Occipital lobe (tissue), 2 donors: ENCODE results near the gene WWOX. TPM values are rescaled to one million over a fixed set of nuclear protein-coding genes. Genes with fewer than 3 reads are reported as not detected.

Experiments
- DNase-seq: peaks from one replicate; lab custom pipeline; 2025; lab: John Stamatoyannopoulos, UW
- total RNA-seq: library from RNA; depleted of rRNA; stranded (reverse); fragments of >200 nt; gene quantifications from one replicate; pipeline ENCODE4 v1.2.3, GENCODE V29; 2014

Gene WWOX
- total RNA-seq, 1 donor from 2014 or later: 20.9 TPM

DNA sequence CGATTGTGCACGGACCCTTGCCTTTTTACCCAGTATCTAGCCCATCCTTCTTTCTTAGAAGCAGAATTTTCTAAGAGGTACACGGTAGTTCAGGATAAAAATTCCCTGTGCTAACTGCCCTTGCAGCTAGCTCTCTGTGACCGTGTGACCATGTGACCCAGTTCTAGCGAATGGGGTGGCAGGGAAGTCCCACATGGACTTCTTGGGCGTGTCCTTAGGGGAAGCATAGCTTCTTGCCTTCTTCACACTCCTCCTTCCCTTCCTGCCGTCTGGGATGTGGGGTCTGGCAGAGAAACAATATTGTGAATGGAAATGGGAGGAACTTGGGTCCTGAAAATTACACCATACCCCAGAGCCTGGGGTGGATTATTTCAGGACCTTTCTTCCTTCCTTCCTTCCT is 830.4 kb downstream of the WWOX start:
- no peak for DNase-seq

DNA sequence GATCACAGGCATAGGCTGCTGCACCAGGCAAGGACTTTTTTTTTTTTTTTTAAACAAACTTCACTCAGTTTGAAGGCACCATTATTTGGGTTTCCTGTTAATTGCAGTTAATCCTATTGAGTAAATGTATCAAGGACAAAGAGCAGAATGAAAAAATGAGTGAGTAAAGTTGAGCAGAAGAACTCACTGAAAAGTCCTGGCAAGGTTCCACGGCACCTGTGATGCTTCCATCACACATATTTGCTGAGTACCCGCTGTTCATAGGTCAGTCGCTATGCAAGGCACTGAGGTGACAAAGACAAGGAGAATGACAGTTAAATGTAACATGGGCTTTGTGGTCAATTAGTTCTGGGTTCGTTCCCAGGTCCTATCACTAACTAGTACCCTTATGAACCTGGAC is 831.1 kb downstream of the WWOX start:
- DNase-seq: no peak

DNA sequence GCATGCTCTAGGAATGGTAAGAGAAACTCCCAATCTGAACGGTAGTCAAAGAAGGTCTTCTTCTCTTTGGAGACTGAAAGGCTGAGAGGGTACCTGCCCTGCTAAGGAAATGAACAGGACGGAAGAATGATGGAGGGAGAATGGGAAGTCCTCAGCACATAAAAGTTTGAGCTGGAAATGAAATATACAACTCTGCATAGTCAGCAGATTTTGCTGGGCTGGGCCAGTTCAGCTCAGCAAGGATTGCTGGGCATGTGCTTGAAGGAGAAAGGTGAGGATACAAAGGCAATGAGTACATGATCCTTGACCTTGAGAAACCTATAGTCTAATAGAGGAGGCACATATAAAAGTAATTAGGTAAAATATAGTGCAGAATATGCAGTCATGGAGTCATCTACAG is 831.8 kb downstream of the WWOX start:
- DNase-seq: no peak

DNA sequence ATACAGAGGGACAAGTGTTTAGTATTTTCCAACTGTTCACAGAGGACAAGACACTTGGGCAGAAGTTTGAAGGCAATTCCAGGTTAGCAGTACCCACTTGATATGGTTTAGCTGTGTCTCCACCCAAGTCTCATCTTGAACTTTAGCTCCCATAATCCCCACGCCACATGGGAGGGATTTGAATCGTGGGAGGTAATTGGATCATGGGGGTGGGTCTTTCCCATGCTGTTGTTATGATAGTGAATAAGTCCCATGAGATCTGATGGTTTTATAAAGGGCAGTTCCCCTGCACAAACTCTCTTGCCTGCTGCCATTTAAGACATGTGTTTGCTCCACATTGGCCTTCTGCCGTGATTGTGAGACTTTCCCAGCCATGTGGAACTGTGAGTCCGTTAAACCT is 832.2 kb downstream of the WWOX start:
- no peak for DNase-seq

DNA sequence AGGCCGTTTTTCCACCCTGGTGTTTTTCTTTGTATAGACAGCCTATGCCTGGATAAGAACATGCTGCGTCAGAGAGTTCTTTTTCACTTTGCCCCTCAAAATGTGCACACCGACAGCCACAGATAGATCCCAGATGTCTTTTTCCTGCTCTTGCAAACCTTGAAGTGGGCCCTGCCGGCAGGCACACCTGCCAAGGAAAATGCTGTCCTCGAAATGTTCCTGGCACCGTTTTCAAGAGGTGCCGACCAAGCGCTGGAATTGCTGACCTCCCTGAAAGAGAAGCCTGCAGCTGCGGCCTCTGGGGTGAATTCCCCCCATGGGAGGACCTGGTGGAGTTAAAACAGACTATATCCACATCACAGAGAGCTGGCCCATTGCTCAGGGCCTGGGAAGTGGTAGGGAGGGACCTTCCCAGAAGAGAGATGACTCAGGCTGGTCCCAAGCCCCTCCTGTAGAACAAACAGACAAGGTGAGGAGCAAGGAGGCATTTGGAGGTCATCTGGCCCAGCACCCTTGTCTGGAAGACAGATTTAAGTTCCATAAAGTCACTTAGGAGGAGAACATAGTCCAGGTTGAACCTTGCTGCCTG is 833.0 kb downstream of the WWOX start:
- DNase-seq: no peak

DNA sequence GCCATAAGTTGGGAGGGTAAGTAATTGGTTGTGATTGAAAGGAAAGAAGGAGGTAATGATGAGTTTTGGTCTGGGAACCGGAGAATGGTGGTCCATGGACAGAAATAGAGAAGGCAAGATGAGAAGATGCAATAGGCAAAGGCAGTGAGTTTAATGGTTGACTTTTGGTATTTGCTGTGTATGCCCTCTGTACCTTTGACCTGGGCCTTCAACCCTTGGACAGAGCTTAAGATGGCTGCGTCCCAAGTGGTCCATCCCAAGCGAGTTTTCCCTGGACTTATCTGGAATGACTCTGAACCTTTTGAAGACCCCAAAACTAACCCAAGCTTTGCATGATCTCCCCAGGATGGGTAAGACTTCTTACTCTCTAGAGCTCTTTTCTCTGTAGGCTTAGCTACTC is 836.6 kb downstream of the WWOX start:
- no peak for DNase-seq

DNA sequence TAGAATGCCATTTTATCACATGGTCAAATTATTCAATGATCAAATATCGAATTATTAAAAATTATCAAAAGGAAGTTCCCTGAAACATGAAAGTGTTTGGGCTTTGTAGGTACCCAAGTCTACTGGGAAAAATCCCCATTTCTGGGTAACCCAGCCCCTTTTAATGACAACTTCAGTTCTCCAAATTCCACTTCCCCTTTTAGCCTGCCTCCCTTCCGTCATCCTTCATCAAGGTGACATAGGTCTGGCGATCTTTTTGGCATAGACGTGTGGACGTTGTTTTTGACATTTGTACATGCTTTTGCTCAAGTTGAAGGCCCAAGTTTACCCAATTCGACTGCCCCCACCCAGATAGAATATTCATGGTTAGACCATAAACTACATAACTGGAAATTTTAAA is 840.1 kb downstream of the WWOX start:
- DNase-seq: no peak

DNA sequence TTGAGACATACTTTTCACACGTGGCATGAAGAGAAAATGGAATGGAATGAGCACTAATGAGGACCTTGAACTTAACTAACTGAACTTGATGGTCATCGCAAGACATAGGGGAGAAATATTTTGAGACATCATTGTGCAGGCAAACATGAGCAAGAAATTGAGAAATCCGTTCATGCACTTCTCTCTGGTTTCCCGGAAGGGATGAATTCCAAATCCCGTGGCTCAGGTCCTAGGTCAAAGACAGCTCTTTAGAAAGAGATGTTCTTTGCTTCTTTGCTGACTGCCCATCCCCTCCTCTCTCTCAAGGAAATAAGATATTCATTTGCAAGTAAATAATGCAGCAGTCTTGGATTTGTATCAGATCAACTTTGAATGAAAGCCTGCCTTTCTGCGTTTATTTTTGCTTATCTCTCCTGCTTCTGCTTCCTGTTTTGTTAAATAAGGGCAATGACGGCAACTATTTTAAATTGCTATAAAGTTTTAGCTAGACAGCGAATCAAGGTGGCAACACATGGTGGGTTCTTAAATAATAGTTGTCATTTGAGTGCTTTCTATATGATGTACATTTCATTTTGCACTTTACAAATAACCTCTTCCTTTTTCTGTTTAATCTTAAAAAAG is 843.3 kb downstream of the WWOX start:
- DNase-seq: no peak

DNA sequence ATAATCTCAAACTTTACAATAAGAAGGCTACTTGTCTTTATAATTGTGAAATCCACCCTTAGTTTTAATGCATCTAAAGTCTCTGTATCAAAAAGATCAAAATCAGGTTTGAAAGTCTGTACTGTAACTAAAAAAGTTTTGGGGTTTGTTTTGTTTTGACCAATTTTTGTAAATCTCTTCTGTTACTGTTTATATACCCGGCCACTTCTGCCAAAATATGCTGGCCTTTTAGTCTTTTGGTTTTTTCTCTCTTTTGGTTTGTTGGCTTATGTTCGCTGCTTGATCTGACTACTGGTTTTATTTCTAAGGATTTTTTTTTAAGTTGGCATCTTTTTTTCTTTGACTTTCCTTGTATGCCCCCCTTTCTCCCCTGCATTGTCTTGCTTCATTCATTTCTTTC is 845.9 kb downstream of the WWOX start:
- no peak for DNase-seq

DNA sequence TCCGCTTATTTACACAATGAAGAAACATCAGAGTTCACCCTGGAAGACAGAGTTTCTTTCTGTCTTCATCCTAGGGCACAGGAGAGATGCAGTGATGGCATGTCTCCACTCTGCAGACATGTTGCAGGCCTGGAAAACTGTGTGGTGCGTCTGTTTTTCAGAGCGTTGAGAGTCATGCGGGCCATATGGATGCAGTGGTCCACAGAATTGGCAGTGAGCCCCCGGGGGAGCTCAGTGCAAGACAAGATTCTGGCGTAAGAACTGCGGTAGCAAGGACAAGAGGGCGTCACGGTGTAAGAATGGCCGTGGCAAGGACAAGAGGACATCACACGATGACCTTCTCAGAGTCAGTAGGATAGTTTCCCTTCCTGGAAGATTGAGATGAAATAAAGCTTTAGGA is 847.1 kb downstream of the WWOX start:
- no peak for DNase-seq

DNA sequence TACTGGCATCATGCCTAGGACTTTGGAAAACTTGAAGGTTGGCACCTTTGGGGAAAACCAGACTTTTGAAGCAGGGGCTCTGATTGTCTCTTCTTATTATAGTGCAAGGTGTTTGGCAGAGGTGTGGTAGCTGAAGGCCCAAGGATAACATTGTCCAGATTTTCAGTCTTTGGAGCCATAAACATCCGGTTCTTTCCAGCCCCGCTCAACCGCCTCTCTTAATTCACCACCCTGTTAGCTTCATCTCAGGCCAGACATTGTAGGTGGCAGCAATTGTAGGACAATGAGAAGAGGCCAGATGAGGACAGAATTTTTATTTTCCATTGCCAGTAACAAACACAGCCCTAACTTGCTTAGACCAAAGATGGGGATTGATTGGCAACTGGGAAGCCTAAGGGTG is 851.3 kb downstream of the WWOX start:
- DNase-seq: no peak

DNA sequence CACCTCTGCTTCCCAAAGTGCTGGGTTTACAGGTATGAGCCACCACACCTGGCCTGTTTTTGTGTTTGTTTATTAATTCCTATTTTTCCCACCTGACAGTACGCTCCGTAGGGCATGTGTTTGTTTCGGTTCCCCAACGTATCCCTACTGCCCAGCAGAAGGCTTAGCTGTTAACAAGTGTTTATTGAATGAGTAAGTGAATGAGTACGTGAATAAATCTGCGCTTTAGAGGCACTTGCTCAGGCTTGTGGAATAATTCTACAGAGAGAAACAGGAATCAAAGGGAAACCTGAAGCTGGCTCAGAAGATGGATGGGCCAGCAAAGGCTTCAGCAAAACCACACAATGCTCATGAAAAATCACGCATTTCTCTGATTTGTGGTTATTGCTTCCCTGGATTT is 853.2 kb downstream of the WWOX start:
- no peak for DNase-seq

DNA sequence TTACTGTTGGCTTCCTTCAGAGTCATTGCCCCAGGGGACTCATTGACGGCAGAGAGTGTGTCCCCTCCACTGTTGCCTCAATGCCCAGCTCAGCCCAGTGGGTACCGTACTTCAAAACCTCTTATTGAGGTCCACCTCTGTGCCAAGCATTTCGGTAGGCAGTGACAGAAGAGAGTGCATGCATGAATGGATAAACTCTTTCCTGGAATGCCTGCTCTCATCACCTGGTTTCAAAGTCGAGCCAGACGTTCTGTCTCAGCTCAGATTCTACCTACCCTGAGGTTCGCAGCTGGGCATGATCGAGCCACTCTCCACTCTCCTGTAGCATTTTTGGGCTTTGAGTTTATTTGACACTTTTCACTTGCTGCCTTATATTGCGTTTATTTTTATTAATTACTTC is 854.1 kb downstream of the WWOX start:
- no peak for DNase-seq

DNA sequence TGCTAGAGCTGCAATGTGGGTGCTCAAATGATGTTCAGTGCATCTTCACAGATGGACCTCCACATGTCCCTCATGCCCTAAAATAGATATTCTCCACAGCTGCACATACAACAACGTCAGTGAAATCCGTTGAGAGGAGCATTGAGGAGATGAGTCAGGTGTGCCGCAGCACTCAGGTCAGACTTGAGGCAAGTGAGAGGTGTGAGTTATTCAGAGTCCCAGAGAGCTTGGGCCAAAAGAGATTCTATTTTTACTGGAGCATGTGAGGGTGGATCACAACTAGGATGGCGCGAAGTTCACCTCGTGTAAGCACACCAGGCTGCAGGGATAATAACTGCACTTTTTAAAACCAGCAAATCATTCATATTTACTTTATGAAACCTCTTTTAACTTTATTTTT is 855.8 kb downstream of the WWOX start:
- no peak for DNase-seq

DNA sequence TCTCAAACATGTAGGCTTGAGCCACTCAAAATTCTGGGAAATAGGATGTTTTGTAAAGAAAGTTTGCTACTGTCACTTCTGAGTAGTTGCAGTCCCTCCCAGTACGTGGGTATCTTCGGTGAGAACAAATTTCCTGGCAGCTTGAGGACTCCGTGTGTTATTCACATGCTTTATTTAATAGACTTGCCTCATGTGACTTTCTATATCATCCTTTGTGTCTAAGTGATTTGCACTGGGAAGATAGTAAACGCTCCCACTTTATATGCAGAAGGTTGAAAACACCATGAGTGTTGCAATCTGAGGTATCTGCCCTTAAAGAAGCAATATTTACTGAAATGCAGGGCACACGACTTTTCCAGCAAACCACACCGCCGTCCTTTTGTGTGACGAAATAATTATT is 857.4 kb downstream of the WWOX start:
- no peak for DNase-seq

DNA sequence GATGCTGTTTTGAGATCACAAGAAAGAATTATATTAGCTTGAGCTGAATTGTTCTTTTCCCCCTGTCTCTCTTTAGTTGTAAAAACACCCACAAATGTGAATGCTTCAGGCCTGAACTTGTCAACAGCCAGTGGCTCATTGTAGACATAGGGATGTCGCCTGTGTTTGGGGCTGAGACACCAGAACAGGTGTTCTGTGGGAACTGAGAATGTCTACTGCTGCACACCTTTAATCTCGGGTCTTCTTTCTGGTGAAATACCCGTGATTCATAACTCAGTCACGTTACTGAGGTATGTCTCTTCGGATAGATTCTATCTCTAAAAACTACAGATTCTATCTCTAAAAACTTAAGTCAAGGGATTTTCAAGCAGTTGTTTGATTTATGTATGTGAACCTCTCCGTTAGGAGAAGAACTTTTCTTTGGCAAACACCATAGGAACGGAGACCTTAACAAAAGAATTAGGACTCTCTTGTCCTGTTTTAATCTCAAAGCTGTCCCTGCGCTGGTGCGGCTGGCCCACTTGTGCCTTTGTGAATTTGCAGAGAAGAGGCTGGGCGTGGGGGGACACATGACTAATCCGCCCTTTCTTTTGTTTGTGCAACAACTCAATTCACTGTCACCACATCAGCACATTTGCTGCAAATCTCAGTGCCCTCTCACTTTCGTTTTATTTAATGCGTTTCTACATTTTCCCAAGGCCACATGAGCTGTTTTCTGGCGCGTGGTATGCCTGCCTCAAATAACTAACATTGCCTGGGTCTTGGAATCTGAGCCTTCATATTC is 858.1 kb downstream of the WWOX start:
- DNase-seq: no peak

DNA sequence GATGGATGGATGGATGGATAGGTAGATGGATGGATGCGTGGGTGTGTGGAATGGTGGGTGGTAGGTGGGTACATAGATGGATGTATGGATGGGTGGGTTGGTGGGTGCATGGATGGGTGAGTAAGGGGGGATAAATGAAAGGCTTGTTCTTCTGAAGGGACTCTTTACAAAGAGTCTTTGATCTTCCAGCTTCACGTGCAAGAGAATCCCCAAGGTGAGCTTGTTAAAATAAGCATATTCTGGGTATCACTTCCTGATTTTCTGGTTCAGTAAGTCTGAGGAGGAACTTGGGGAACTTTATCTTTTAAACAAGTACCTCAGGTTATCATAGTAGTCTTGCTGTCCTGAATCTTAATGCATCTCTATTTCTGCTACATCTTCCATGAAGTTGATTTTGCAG is 862.0 kb downstream of the WWOX start:
- DNase-seq: no peak

DNA sequence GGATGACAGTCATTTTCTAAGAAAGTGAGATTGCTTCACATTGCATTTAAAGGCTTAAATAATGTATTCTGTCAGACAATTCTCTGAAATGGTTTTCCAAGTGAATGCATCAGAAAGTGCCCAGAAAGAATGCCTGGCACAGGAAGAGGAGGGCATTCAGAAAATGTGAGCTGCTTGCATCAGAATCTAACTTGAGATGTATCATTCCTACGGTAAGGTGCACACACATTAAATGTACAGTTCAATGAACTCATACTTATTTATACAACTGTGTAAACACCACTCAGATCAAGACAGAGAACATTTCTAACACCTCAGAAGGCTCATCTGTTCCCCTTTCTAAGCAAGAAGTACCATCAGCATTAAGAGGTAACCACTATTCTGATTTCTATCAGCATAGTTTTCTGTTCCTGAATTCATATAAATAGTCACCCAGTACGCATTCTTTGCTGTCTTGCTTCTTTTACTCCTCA is 863.0 kb downstream of the WWOX start:
- DNase-seq: no peak

DNA sequence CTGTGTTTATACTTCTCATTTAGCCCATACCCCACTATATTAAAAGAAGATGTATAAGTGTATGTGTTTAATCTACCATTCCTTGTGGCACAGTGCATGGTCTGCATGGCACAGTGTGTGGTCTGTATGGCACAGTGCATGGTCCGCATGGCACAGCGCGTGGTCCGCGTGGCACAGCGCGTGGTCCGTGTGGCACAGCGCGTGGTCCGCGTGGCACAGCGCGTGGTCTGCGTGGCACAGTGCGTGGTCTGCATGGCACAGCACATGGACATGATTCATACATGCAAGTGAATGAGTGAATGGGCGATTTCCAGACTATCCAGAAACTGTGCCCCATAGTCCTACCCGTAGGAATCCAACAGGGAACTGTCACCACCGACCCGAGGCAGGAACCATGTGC is 868.5 kb downstream of the WWOX start:
- DNase-seq: no peak

DNA sequence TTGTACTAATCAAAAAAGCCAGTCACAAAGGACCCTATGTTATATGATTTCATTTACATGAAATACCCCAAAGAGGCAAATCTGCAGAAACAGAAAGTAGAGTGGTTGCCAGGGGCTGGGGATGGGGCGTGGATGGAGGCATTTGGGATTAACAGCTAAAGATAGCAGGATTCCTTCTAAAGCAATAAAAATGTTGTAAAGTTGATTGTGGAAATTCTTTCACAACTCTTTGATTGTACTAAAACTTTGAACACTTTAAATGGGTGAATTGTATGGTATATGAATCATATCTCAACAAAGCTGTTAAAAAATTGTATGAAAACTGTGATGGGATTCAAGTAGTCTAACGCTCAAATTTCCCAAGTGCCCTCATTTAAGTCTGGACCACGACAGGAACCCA is 870.3 kb downstream of the WWOX start:
- DNase-seq: no peak

DNA sequence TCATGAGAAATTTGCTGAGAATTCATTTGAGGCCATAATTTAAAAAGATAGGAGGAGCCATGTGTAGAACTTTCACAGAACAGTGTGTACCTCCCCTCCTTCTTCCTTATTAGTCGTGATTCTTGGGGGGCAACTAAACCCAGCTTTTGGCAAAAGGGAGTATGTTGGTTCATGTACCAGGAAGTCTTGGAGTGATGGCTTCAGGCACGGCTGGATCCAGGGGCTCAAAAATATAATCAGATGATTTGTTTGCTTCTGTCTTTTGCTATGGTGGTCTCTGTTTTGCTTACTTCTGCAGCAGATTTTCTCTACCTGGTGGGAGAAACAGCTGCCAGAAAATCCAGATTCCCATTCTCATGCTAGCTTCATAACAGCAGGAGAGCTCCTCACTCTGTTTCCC is 871.2 kb downstream of the WWOX start:
- DNase-seq: no peak

DNA sequence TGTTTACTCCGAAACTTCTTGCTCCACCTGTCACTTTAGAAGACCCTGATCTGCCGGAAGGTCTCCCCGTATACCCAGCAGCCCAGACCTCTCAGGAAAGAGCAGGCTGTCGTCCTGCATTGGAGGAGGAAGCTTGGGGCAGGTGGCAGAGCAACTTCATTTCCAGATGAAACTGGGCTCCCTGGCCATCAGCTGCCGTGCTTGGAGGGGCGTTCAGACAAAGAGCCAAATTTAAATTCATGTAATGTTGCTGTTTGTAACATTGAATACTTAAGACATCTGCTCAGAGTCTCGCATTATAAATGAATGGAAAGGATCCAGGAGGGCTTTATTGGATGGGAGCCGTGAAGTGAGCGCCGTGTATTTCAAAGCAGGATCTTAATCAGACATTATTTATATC is 872.6 kb downstream of the WWOX start:
- DNase-seq: no peak

DNA sequence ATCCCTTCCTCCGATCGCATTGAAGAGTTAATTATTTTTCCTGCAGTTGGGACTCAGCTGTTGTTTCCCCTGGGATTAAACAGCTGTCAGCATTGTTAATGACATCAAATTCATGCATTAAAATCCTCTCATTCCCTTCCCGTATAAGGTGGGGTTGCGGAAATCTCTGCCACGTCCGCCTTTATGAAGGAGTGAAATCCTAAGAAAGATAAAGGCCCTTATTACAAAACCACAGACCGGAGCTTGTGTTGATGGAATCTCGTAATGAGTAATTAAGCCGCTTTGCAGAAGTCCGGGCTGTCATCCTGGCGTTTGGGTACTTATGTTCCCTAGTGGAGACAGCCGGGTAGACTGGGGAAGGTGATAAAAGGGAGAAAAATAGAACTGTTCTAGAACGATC is 873.5 kb downstream of the WWOX start:
- DNase-seq: no peak
